22Rv1 (cell line): ENCODE data around the gene DIAPH2.

ENCODE experiments used
- CTCF ChIP-seq: fragments of 450-650 bp; IDR thresholded peaks from 2 replicates; pipeline ENCODE4 v1.5.1; 2017; ENCODE audit warnings: mild to moderate bottlenecking
- ZFX ChIP-seq: fragments of 450-650 bp; IDR thresholded peaks from 2 replicates; pipeline ENCODE4 v1.6.1; 2017; ENCODE audit warnings: antibody characterized with exemption, borderline replicate concordance

GRCh38 chrX:96774116-96774515 is 89.5 kb downstream of the DIAPH2 start:
- no peak for TF ChIP-seq CTCF
- TF ChIP-seq ZFX = no peak
